GM18520 (cell line): Measurements from ENCODE around the gene STK10.
"Not testable (repeated sequence)": the region's sequence is repeated elsewhere in the genome, so short reads cannot be mapped to it uniquely, and the experiment has no call there.

Experiments
- ATAC-seq: cut with Tn5 transposase; IDR thresholded peaks from one replicate; pipeline ENCODE4 v1.9.1; 2021; ENCODE audit not compliant: unreplicated experiment

Gene STK10

GRCh38 chr5:172188033-172188892, at the start of gene STK10:
TSS of gene STK10 (minus strand) at chr5:172188224. CDS start at chr5:172188042, 182 bp downstream.
- ATAC-seq, result peak; percentile 61

- no peak for ATAC-seq
These were observed 48.1 kb upstream of the STK10 start for GRCh38 chr5:172235827-172236736.

DNA sequence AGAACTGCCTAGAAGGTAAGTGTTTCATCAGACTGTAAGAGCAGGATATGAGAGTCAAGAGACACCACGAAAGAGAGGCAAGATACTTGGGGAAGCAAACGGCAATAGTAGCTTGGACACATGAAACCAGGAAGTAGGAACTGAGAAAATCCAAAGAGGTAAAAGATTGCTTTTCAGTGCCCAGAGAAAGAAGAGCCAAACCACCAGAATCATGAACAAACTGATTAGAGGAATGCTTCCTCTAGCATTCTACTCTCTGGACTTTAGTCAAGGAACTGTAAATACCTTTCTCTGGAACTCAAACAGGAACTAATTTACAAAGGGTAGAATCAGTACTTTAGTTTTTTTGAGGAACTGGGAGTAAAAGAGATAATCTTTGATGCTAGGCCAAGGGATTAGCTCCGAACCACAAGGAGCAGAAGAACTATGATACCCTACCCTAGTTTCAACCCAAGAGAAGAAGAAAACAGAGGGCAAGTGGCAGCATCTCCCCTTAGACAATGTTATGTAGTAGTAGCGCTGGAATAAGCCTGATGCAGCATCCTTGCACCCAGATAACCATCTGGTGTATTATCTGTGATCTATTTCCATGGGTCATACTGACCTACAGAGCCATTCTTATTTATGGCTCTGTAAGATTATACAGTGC, 47.2 kb upstream of the STK10 start:
- ATAC-seq, result no peak

- ATAC-seq, result no peak
These were observed 46.0 kb upstream of the STK10 start for GRCh38 chr5:172234031-172234430.

GRCh38 chr5:172229904-172230303, 41.9 kb upstream of the STK10 start:
- no peak for ATAC-seq

DNA sequence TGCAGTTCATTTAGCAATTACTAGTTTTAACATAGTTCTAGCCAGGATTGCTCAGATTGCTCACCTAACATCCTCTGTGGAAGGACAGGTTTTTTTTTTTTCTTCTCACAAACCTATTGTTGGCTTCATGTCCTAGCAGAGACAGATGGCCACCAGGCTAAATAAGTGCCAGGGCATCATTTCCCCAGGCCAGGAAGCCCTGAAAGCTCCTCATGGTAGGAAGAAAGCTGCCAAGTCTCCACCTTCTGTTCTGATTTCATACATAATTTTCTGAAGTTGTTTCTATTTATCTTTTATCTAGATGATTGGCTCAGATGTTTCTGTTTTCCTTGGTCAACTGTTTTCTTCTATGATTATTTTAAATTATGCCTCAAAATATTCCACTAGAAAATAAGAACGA, 37.0 kb upstream of the STK10 start:
- no peak for ATAC-seq

DNA sequence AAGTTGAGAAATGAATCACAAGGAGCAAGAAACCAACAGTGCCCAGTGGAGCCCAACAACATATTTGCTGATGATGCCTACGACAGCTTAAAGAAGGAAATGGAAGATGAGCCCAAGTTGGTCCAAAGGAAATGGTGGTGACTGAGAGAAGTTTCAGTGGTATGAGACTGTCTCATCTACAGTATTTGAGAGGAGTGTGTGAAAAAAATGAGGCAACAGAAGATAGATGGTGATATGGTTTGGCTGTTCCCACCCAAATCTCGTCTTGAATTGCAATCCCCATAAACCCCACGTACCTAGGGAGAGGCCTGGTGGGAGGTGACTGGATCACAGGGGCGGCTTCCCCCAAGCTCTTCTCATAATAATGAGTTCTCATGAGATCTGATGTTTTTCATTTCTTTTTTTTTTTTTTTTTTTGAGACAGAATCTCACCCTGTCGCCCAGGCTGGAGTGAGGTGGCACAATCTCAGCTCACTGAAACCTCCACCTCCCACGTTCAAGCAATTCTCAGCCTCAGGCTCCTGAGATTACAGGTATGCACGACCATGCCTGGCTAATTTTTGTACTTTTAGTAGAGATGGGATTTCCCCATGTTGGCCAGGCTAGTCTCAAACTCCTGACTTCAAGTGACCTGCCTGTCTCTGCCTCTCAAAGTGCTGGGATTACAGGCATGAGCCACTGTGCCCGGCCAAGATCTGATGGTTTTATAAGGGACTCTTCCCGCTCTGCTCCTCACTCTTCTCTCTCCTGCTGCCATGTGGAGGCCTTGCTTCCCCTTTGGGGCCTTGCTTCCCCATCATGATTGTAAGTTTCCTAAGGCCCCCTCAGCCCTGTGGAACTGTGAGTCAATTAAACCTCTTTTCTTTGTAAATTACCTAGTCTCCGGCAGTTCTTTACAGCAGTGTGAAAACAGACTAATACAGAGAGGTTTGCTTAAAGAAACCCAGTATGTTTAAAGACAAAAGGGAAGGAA, 36.2 kb upstream of the STK10 start:
- peak; percentile 65 for ATAC-seq

GRCh38 chr5:172219296-172219695, 31.3 kb upstream of the STK10 start:
- ATAC-seq, result no peak

DNA sequence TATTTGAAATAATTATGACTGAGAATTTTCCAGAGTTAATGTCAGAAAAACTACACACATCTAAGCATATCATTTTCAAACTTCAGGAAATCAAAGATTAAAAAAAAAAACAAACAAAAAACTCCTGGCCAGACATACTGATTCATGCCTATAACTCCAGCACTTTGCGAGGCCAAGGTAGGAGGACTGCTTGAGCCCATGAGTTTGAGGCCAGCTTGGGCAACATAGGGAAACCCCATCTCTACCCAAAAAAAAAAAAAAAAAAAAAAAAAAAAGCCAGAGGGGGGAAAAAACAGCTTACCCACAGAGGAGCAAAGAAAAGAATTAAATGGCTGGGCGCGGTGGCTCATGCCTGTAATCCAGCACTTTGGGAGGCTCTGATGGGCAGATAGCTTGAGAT, 28.3 kb upstream of the STK10 start:
- no peak for ATAC-seq

DNA sequence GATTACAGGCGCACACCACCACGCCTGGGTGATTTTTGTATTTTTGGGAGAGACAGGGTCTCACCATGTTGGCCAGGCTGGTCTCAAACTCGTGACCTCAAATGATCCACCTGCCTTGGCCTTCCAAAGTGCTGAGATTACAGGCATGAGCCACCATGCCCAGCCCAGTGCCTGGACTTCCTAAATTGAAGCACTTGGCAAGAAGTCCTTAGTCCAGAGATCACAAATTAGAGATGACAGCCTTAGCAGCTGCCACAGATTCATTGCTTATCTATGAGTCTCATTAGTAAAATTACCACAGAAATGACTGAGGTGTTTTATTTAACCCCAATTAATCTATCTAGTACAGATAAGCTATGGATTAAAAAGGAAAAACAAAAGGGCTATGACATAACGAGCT, 25.1 kb upstream of the STK10 start:
- no peak for ATAC-seq

DNA sequence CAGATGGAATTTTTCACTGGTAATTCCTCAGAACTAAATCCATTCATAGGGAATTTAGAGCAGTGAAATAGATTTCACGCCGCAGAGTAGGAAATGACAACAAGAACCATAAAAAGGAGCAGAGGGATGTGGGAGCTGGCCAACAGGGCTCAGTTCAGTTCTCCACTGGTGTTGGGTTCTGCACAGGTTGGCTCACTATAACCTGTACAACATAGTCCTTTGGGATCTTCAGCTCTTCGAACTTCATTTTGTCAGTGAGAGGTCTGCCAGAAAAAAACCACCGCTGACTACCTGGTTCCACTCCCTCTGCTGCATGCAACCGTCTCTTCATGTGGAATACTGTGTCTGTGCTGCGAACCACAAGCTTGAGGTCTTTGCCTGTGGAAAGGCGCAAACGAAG, 23.7 kb upstream of the STK10 start:
- no peak for ATAC-seq

DNA sequence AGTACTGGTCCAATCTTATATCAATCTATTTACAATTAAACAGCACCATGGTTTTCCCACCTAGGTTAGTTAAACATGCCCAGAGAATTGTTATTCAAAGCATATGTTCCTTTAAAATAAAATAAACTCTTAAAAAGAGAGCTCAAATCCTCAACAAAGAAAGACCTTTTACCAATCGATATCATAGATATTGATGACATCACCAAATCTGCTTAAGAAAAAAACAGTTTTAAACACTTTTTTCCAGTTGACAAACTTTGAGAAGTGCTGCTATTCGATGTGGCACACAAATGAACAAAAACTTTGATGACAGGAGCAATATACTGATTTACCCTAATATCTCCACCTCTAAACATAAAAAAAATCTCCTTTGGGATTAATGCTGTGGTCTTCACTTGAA, 21.7 kb upstream of the STK10 start:
- ATAC-seq, result no peak

- no peak for ATAC-seq
These were observed 19.5 kb upstream of the STK10 start for GRCh38 chr5:172207511-172207910.

- ATAC-seq, result not testable (repeated sequence)
These were observed 18.0 kb upstream of the STK10 start for GRCh38 chr5:172205984-172206383.

DNA sequence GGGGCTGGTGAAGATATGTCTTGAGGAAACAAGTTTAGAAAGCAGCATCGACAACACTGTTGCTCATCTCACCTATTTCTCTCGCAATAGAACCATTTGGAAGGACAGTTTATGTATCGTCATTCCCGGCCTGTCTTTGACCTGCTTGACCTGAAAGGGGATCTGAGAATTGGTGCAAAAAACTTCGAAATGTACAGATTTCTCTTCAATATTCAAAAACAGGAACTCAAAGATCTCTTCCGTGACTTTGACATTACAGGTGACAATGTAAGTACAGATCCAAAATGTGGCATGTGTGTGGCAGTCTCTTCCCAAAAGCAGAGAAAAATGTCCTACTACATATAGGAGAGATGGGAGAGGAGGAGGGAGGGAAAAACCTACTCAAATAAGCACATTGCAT, 12.5 kb upstream of the STK10 start:
- no peak for ATAC-seq

GRCh38 chr5:172199446-172199845, 11.4 kb upstream of the STK10 start:
- no peak for ATAC-seq

- ATAC-seq, result not testable (repeated sequence)
These were observed 9.8 kb upstream of the STK10 start for GRCh38 chr5:172197775-172198174.

DNA sequence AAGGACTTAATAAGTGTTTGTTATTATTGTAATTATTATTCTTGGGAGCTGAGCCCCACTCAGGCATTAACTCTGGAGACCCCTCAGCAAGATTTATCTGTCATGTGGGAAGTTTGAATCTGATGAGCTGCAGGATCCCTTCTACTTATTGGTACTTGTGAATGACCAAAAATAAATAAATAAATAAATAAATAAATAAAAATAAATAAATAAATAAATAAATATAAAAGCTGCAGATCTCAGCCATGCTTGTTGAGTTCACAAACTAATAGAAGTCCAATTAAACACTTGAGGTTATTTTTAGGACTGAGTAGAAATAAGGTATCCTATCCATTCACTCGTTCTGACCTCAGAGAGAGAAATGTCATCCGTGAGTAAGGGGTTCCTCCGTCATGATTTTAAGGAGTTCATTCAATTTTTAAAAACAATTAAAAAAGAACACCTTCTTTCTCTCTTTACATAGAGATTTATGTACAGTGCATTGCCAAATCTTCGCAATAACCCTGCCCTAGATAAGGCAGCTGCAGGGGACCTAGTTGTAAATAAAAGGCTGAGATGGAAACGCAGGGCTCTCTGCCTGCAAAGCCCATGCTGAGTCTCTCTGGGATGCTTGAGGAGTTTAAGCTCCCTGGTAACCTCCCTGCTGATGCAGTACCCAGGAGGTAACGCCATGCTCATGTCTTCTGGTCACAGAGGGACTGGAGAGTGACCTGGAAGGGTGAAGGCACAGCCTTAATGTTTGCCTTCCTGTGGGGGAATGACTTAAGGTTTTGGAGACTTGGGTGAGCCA, 7.2 kb upstream of the STK10 start:
- no peak for ATAC-seq

GRCh38 chr5:172193872-172194271, 5.8 kb upstream of the STK10 start, which contains the start of gene EFCAB9:
TSS of gene EFCAB9 (plus strand) at chr5:172194172. CDS start at chr5:172194173, 1 bp downstream.
- no peak for ATAC-seq
